ENCODE results near the gene RAB38.

The RAB38 gene

GRCh38 chr11:88169471-88169870 is 5.8 kb downstream of the RAB38 start:
- DNase-seq = no peak

GRCh38 chr11:88167853-88168252 is 7.4 kb downstream of the RAB38 start:
- no peak for DNase-seq

GRCh38 chr11:88164806-88165585 is 10.2 kb downstream of the RAB38 start:
- no peak for DNase-seq

GRCh38 chr11:88164320-88164719 is 10.9 kb downstream of the RAB38 start:
- DNase-seq = no peak

GRCh38 chr11:88158081-88158480 is 17.2 kb downstream of the RAB38 start:
- DNase-seq = no peak

GRCh38 chr11:88157370-88157769 is 17.9 kb downstream of the RAB38 start:
- no peak for DNase-seq

- no peak for DNase-seq
These were observed 22.9 kb downstream of the RAB38 start for GRCh38 chr11:88152381-88152780.

- DNase-seq = no peak
These were observed 23.5 kb downstream of the RAB38 start for GRCh38 chr11:88151709-88152265.

- DNase-seq = no peak
These were observed 29.1 kb downstream of the RAB38 start for GRCh38 chr11:88146106-88146505.

- no peak for DNase-seq
These were observed 35.4 kb downstream of the RAB38 start for GRCh38 chr11:88139865-88140264.

GRCh38 chr11:88131764-88132470 is 43.3 kb downstream of the RAB38 start:
- DNase-seq = no peak

- no peak for DNase-seq
These were observed 52.3 kb downstream of the RAB38 start for GRCh38 chr11:88122956-88123355.

- DNase-seq = no peak
These were observed 55.7 kb downstream of the RAB38 start for GRCh38 chr11:88119561-88119960.

GRCh38 chr11:88117281-88117858 is 57.9 kb downstream of the RAB38 start:
- no peak for DNase-seq

GRCh38 chr11:88115828-88116755 is 59.2 kb downstream of the RAB38 start:
- no peak for DNase-seq

- no peak for DNase-seq
These were observed 60.7 kb downstream of the RAB38 start for GRCh38 chr11:88114486-88115045.

GRCh38 chr11:88106666-88107065 is 68.6 kb downstream of the RAB38 start:
- DNase-seq = no peak

- no peak for DNase-seq
These were observed 69.3 kb downstream of the RAB38 start for GRCh38 chr11:88105951-88106350.

- no peak for DNase-seq
These were observed 69.7 kb downstream of the RAB38 start for GRCh38 chr11:88105526-88105925.

- DNase-seq = no peak
These were observed 70.8 kb downstream of the RAB38 start for GRCh38 chr11:88104408-88104807.

- DNase-seq = peak; percentile 62
These were observed 71.7 kb downstream of the RAB38 start for GRCh38 chr11:88103337-88104206.

All from CD4-positive, alpha-beta T cell treated with Interleukin-17A for 1 hour (primary cell).